A549 treated with AZD9567 at 1 μM for 4 hours (cell line): Measurements from ENCODE around the gene FBXO45. TPM values are rescaled to one million over a fixed set of nuclear protein-coding genes. Genes with fewer than 3 reads are reported as not detected.

ENCODE experiments used
- total RNA-seq: library from RNA; stranded (reverse); fragments of 200-300 nt; extraction: Qiagen RNA extraction; gene quantifications from 5 replicates; pipeline ENCODE4 v1.2.3, GENCODE V29; 2022; ENCODE audit not compliant: insufficient read depth

Gene FBXO45, protein sequence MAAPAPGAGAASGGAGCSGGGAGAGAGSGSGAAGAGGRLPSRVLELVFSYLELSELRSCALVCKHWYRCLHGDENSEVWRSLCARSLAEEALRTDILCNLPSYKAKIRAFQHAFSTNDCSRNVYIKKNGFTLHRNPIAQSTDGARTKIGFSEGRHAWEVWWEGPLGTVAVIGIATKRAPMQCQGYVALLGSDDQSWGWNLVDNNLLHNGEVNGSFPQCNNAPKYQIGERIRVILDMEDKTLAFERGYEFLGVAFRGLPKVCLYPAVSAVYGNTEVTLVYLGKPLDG
- 6.5 to 10.2 TPM (median 7.6 TPM) in 5 replicates for total RNA-seq

GRCh38 chr3:196568246-196569002, at the start of gene FBXO45, which contains the start of gene WDR53:
TSS of gene FBXO45 (plus strand) at chr3:196568660. CDS start at chr3:196568985, 325 bp downstream.
TSS of gene WDR53 (minus strand) at chr3:196568554. CDS start at chr3:196561475, 7,079 bp downstream.

Other genes starting within 250 kb of the FBXO45 start
- 7.4 to 10.7 TPM (median 7.9 TPM) in 5 replicates for gene TM4SF19, start 230.3 kb upstream of the FBXO45 start, total RNA-seq
- 6.5 to 11.0 TPM (median 8.7 TPM) in 5 replicates for gene UBXN7, start 136.2 kb upstream of the FBXO45 start, total RNA-seq
- 3.2 to 4.0 TPM (median 3.4 TPM) in 5 replicates for gene RNF168, start 64.9 kb upstream of the FBXO45 start, total RNA-seq
- gene SMCO1, start 53.3 kb upstream of the FBXO45 start, total RNA-seq = 0.05 TPM in 1 of 5 replicates, not detected in the others
- gene WDR53, start 106 bp upstream of the FBXO45 start, total RNA-seq = 7.4 to 10.3 TPM (median 8.9 TPM) in 5 replicates
- gene NRROS, start 71.0 kb downstream of the FBXO45 start, total RNA-seq = 0.02 TPM in 1 of 5 replicates, not detected in the others
- gene CEP19, start 143.6 kb downstream of the FBXO45 start, total RNA-seq = 2.3 to 3.6 TPM (median 2.9 TPM) in 5 replicates
- gene PIGX, start 143.7 kb downstream of the FBXO45 start, total RNA-seq = 32.1 to 49.6 TPM (median 32.9 TPM) in 5 replicates
- 33.3 to 54.1 TPM (median 37.0 TPM) in 5 replicates for gene PAK2, start 171.2 kb downstream of the FBXO45 start, total RNA-seq